C4-2B (cell line): ENCODE measurements around the gene MYCBPAP.

Experiments used
- ZFX ChIP-seq: fragments of 450-650 bp; IDR thresholded peaks from 2 replicates; pipeline ENCODE4 v1.6.1; 2017
- TF ChIP-seq, protein P1 (sequence below): fragments of 450-650 bp; conservative IDR thresholded peaks from 2 replicates; pipeline ENCODE4 v1.5.1; 2017; ENCODE audit warnings: mild to moderate bottlenecking

DNA sequence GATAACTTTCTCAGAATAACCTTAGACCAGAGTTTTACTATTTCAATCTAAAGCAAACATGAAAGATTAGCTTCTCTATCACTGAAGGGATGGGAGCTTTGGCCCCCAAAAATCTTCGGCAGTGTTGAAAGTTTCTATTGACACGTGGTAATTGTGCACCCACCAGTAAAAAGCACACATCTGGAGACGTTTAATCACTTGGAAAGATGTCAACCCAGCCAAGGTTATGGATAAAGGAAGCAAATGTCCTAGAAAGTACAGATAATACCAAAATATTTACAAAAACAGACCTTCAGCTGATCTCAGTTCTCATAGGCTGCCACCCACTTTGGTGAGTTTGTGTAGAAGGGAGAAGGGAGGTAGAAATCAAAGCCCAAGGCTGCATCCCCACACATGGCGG is 5.3 kb downstream of the MYCBPAP start:
- TF ChIP-seq, protein P1, sequence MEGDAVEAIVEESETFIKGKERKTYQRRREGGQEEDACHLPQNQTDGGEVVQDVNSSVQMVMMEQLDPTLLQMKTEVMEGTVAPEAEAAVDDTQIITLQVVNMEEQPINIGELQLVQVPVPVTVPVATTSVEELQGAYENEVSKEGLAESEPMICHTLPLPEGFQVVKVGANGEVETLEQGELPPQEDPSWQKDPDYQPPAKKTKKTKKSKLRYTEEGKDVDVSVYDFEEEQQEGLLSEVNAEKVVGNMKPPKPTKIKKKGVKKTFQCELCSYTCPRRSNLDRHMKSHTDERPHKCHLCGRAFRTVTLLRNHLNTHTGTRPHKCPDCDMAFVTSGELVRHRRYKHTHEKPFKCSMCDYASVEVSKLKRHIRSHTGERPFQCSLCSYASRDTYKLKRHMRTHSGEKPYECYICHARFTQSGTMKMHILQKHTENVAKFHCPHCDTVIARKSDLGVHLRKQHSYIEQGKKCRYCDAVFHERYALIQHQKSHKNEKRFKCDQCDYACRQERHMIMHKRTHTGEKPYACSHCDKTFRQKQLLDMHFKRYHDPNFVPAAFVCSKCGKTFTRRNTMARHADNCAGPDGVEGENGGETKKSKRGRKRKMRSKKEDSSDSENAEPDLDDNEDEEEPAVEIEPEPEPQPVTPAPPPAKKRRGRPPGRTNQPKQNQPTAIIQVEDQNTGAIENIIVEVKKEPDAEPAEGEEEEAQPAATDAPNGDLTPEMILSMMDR: no peak
- TF ChIP-seq ZFX: no peak
